ENCODE results near the gene TNPO2. TPM values are rescaled to one million over a fixed set of nuclear protein-coding genes. Genes with fewer than 3 reads are reported as not detected.
"Not testable (repeated sequence)": the region's sequence is repeated elsewhere in the genome, so short reads cannot be mapped to it uniquely, and the experiment has no call there.

Gene TNPO2
- total RNA-seq, 2 donors from 2014 or later: 15.0 to 35.6 TPM

GRCh38 chr19:12731337-12731736, 7.6 kb upstream of the TNPO2 start:
- no peak overlapping the region for H3K27ac ChIP-seq
- H3K4me3 ChIP-seq: no peak overlapping the region
- no peaks in the 10 kb centered on the region for H3K9me3 ChIP-seq
- H3K36me3 ChIP-seq (replicated peaks in 1 of 2; ENCODE audit: insufficient read depth in 1 of 2, low read depth in 2 of 2): peaks cover 8 to 15% of the 10 kb centered on the region in 2 donors
- DNase-seq (no peak), ATAC-seq (no peak)
- H3K4me1 ChIP-seq: peaks cover 30% of the 10 kb centered on the region
- intact Hi-C loops (cut with DNase I): no loop called here
- no peaks in the 10 kb centered on the region for H3K27me3 ChIP-seq
- no peak for TF ChIP-seq POLR2A (IDR thresholded peaks at IDR 0.05)
- 90 to 91% methylated on average over 15 to 24 of the region's 24 CpGs for WGBS, 2 donors

- Histone ChIP-seq H3K9me3 (no peaks in the 10 kb centered on the region), H3K27ac (no peak overlapping the region), H3K27me3 (no peaks in the 10 kb centered on the region), H3K4me1 (peaks cover 26% of the 10 kb centered on the region), H3K4me3 (no peak overlapping the region), H3K36me3 (replicated peaks in 1 of 2; ENCODE audit: insufficient read depth in 1 of 2, low read depth in 2 of 2) (peaks cover 8 to 15% of the 10 kb centered on the region in 2 donors)
- WGBS, 2 donors: 82 to 86% methylated on average over 3 of the region's 3 CpGs
- intact Hi-C loops (cut with DNase I): no loop called here
- ATAC-seq (no peak), DNase-seq (no peak)
- no peak for TF ChIP-seq POLR2A (IDR thresholded peaks at IDR 0.05)
- TF ChIP-seq CTCF (IDR thresholded peaks at IDR 0.05): no peak
These were observed 6.3 kb upstream of the TNPO2 start for GRCh38 chr19:12730064-12730463.

GRCh38 chr19:12727745-12728433, 4.2 kb upstream of the TNPO2 start:
- H3K4me1 ChIP-seq: peaks cover 31% of the 10 kb centered on the region
- ATAC-seq (no peak), DNase-seq (no peak)
- TF ChIP-seq CTCF (IDR thresholded peaks at IDR 0.05) (no peak), POLR2A (IDR thresholded peaks at IDR 0.05) (no peak)
- peaks cover 8 to 15% of the 10 kb centered on the region in 2 donors for H3K36me3 ChIP-seq (replicated peaks in 1 of 2; ENCODE audit: insufficient read depth in 1 of 2, low read depth in 2 of 2)
- intact Hi-C loops (cut with DNase I): no loop called here
- no peaks in the 10 kb centered on the region for H3K27me3 ChIP-seq
- H3K9me3 ChIP-seq: no peaks in the 10 kb centered on the region
- 89 to 90% methylated on average over 8 to 9 of the region's 9 CpGs for WGBS, 2 donors
- H3K4me3 ChIP-seq: no peak overlapping the region
- no peak overlapping the region for H3K27ac ChIP-seq

- intact Hi-C loops (cut with DNase I): no loop called here
- TF ChIP-seq POLR2A (IDR thresholded peaks at IDR 0.05) (no peak), CTCF (IDR thresholded peaks at IDR 0.05) (no peak)
- WGBS, 2 donors: 90% methylated on average over 2 of the region's 2 CpGs
These were observed 3.2 kb upstream of the TNPO2 start for GRCh38 chr19:12726988-12727316.

GRCh38 chr19:12725612-12726011, 1.9 kb upstream of the TNPO2 start:
- H3K9me3 ChIP-seq; DNase-seq; intact Hi-C loops (cut with DNase I); ATAC-seq; H3K27ac ChIP-seq; H3K4me3 ChIP-seq; H3K27me3 ChIP-seq; H3K36me3 ChIP-seq (replicated peaks in 1 of 2; ENCODE audit: insufficient read depth in 1 of 2, low read depth in 2 of 2): not testable (repeated sequence)
- H3K4me1 ChIP-seq: peaks cover 29% of the 10 kb centered on the region
- WGBS, 2 donors: 87 to 96% methylated on average over 10 of the region's 10 CpGs

More at GRCh38 chr19:12726988-12727316, 3.2 kb upstream of the TNPO2 start:
- Histone ChIP-seq H3K9me3 (no peaks in the 10 kb centered on the region), H3K36me3 (replicated peaks in 1 of 2; ENCODE audit: insufficient read depth in 1 of 2, low read depth in 2 of 2) (peaks cover 8 to 15% of the 10 kb centered on the region in 2 donors), H3K27ac (no peak overlapping the region), H3K27me3 (no peaks in the 10 kb centered on the region), H3K4me3 (no peak overlapping the region), H3K4me1 (peaks cover 24% of the 10 kb centered on the region)
- ATAC-seq (no peak), DNase-seq (no peak)

GRCh38 chr19:12723381-12723640, 421 bp downstream of the TNPO2 start:
- ATAC-seq (no peak), DNase-seq (no peak)
- Histone ChIP-seq H3K27ac (peak overlapping the region in 3 of 4 donors; percentile 86 to 93 (median 90)), H3K27me3 (no peaks in the 10 kb centered on the region), H3K4me1 (peaks cover 37% of the 10 kb centered on the region), H3K36me3 (replicated peaks in 1 of 2; ENCODE audit: insufficient read depth in 1 of 2, low read depth in 2 of 2) (no peaks in the 10 kb centered on the region), H3K9me3 (no peaks in the 10 kb centered on the region), H3K4me3 (peak overlapping the region; percentile 14 to 27)
- 1 to 3% methylated on average over 7 of the region's 7 CpGs for WGBS, 2 donors
- no peak for TF ChIP-seq POLR2A (IDR thresholded peaks at IDR 0.05)
- no peak for TF ChIP-seq CTCF (IDR thresholded peaks at IDR 0.05)
- intact Hi-C loops (cut with DNase I): no loop called here

All from body of pancreas (tissue), 4 donors.